WERI-Rb-1 (cell line): ENCODE data around the gene MAPK1IP1L.
A peak's percentile ranks its signal among the peaks of the same experiment; 100 is the strongest.
"Not testable (repeated sequence)": the region's sequence is repeated elsewhere in the genome, so short reads cannot be mapped to it uniquely, and the experiment has no call there.

Experiments used
- DNase-seq: peaks from one replicate; pipeline ENCODE4 v3.0.0-alpha.2; 2020
- H3K27ac ChIP-seq: fragments of 250-450 bp; sonication (Bioruptor Pico); 2 replicates; pipeline ENCODE4 v1.5.1; 2020; ENCODE audit warnings: mild to moderate bottlenecking, moderate library complexity
- H3K27me3 ChIP-seq: fragments of 250-450 bp; sonication (Bioruptor Pico); 2 replicates; pipeline ENCODE4 v1.5.1; 2021; ENCODE audit warnings: mild to moderate bottlenecking, low read depth, moderate library complexity; ENCODE audit not compliant: insufficient read depth, severe bottlenecking
- H3K36me3 ChIP-seq: fragments of 250-450 bp; sonication (Bioruptor Pico); 2 replicates; pipeline ENCODE4 v1.5.1; 2020; ENCODE audit warnings: mild to moderate bottlenecking, moderate library complexity
- H3K4me3 ChIP-seq: 2 replicates; pipeline ENCODE4 v1.5.1; 2011; ENCODE audit warnings: low read depth, mild to moderate bottlenecking, control low read depth, low read length
- H3K9me3 ChIP-seq: fragments of 250-450 bp; sonication (Bioruptor Pico); 2 replicates; pipeline ENCODE4 v1.5.1; 2021; ENCODE audit warnings: mild to moderate bottlenecking, moderate library complexity; ENCODE audit not compliant: severe bottlenecking
- TF ChIP-seq, protein P1 (sequence below): IDR thresholded peaks from 2 replicates; pipeline ENCODE4 v1.5.1; 2011; ENCODE audit warnings: low read depth, mild to moderate bottlenecking, control low read depth, inconsistent platforms, low read length

The MAPK1IP1L gene

DNA sequence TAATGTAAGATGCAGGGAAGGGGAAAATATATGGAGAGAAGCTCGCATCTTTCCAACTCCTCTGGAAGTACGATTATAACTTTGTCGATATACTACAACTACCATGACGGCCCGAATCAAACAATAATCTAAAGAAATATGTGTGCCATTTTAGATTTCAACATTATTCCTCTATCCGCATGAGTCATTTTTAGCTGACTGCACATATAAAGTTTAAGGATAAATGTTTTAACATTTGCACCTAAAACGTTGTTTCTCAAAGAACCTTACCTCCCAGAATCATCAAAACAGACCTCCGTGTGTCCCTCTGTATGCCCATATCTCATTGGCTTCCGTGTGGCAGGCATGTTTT is 25.0 kb upstream of the MAPK1IP1L start:
- Histone ChIP-seq H3K9me3 (no peaks in the 10 kb centered on the region), H3K4me3 (peak overlapping the region; percentile 97), H3K27me3 (no peaks in the 10 kb centered on the region), H3K27ac (peak overlapping the region; percentile 96), H3K36me3 (peaks cover 15% of the 10 kb centered on the region)
- DNase-seq = no peak
- TF ChIP-seq, protein P1, sequence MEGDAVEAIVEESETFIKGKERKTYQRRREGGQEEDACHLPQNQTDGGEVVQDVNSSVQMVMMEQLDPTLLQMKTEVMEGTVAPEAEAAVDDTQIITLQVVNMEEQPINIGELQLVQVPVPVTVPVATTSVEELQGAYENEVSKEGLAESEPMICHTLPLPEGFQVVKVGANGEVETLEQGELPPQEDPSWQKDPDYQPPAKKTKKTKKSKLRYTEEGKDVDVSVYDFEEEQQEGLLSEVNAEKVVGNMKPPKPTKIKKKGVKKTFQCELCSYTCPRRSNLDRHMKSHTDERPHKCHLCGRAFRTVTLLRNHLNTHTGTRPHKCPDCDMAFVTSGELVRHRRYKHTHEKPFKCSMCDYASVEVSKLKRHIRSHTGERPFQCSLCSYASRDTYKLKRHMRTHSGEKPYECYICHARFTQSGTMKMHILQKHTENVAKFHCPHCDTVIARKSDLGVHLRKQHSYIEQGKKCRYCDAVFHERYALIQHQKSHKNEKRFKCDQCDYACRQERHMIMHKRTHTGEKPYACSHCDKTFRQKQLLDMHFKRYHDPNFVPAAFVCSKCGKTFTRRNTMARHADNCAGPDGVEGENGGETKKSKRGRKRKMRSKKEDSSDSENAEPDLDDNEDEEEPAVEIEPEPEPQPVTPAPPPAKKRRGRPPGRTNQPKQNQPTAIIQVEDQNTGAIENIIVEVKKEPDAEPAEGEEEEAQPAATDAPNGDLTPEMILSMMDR = no peak

DNA sequence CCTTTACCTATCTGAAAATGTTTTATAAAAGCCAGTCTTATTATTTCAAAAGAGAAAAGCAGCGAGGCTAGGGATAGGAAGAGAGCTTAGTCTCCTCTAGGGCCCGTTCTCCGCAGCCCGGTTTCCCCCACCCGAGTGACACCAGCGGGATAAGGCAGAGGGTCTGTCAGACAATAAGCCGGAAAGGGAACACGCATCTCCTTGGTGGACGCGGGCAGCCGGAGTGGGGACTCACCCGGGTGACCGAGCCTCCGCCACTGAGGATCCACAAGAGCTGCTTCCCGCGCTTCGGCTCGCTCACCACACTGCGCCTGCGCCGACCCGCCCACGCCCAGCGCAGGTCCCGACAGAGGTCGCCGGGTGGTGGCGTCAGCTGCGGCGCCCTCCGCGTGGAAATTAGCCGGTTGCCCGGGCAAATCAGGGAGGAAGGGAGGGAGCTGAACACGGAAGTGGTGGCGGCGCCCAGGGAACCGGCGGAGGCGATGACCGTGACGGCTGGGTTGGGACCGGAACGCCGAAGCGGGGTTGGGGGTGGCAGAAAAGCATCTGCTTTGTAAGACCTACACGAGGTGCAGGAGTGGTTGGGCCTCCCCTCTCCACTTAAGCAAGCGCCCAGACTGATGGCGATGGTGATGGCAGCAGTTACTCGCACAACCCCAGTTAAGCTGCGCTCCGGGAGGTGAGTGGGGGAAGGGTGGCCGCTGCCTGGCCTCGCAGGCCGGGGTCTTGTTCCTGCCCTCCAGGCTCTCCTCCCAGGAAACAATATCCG is 24.5 kb upstream of the MAPK1IP1L start, which contains the start of the genes SOCS4 and WDHD1:
SOCS4 (plus strand) TSS at position 444 of the 769 bp plus-strand sequence. CDS start 15,806 bp downstream, outside the sequence.
WDHD1 (minus strand) TSS at position 307 of the 769 bp plus-strand sequence. CDS start 312 bp downstream, outside the sequence.
- DNase-seq = peak; percentile 96
- no peaks in the 10 kb centered on the region for H3K27me3 ChIP-seq
- TF ChIP-seq, protein P1 = 0 out of 2 replicates have a peak, but pooled peaks have one; percentile 5
- no peaks in the 10 kb centered on the region for H3K9me3 ChIP-seq
- peaks cover 18% of the 10 kb centered on the region for H3K36me3 ChIP-seq
- H3K4me3 ChIP-seq = peak within 1 kb of the TSS; percentile 97
- H3K27ac ChIP-seq = peak within 1 kb of the TSS; percentile 96

DNA sequence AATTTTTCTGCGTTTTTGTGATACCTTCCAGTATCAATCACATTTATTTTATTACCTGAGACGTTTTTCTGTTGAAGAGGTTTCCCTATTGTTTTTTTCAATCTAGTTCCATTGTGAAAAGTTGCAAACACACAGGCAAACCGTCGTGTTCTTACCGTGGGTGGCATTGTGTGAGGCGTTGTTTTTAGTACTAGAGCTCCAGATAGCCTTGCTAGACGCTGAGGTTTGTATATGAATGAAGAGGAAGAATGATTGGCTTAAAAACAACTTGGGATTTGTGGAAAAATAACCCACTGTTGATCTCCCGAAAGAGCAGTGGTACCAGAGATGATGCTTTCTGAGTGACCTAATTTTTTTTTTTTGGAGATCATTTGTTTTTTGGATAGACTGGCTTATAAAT is 23.4 kb upstream of the MAPK1IP1L start:
- no peaks in the 10 kb centered on the region for H3K9me3 ChIP-seq
- H3K27ac ChIP-seq = peak overlapping the region; percentile 96
- H3K27me3 ChIP-seq = no peaks in the 10 kb centered on the region
- peaks cover 23% of the 10 kb centered on the region for H3K36me3 ChIP-seq
- DNase-seq = no peak
- H3K4me3 ChIP-seq = peak overlapping the region; percentile 97
- TF ChIP-seq, protein P1 = no peak

DNA sequence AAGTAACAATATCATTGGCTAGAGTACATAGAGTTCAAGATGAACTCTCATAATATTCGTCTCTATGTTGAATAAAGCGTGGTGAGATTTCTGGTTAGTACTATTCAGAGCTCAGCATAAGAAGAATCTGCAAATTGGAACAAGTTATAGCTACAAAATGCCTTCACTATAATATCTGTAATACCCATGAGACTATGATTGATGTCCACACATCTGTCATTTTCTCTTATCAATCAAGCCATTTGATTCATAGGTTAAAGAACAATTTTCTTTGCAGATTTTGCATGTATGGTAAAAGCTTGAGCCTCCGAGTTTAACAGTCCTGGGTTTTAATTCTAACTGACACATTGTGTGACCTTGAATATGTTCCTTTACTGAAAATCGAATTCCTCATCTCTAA is 23.0 kb upstream of the MAPK1IP1L start:
- Histone ChIP-seq H3K27ac (no peak overlapping the region), H3K27me3 (no peaks in the 10 kb centered on the region), H3K4me3 (peak overlapping the region; percentile 97), H3K36me3 (peaks cover 19% of the 10 kb centered on the region), H3K9me3 (no peaks in the 10 kb centered on the region)
- TF ChIP-seq, protein P1 = no peak
- DNase-seq = no peak

GRCh38 chr14:55031190-55031589 is 20.3 kb upstream of the MAPK1IP1L start:
- no peaks in the 10 kb centered on the region for H3K9me3 ChIP-seq
- H3K27ac ChIP-seq = no peak overlapping the region
- H3K4me3 ChIP-seq = no peak overlapping the region
- DNase-seq = no peak
- H3K36me3 ChIP-seq = peaks cover 25% of the 10 kb centered on the region
- TF ChIP-seq, protein P1 = no peak
- no peaks in the 10 kb centered on the region for H3K27me3 ChIP-seq

- not testable (repeated sequence) for DNase-seq, H3K27ac ChIP-seq, H3K4me3 ChIP-seq, H3K9me3 ChIP-seq, H3K27me3 ChIP-seq
- peaks cover 38% of the 10 kb centered on the region for H3K36me3 ChIP-seq
These were observed 13.5 kb upstream of the MAPK1IP1L start for GRCh38 chr14:55037995-55038394.
